ENCODE results near the gene TBCA. TPM values are rescaled to one million over a fixed set of nuclear protein-coding genes. Genes with fewer than 3 reads are reported as not detected.

Gene TBCA
- total RNA-seq, 1 donor from 2014 or later = 137 TPM

GRCh38 chr5:77643654-77644370, 132.3 kb downstream of the TBCA start:
- no peak for DNase-seq (ENCODE audit: low spot score)

- DNase-seq (ENCODE audit: low spot score) = no peak
Observed at GRCh38 chr5:77642738-77643653, 133.1 kb downstream of the TBCA start.

- no peak for DNase-seq (ENCODE audit: low spot score)
Observed at GRCh38 chr5:77641963-77642737, 134.0 kb downstream of the TBCA start.

- DNase-seq (ENCODE audit: low spot score) = no peak
Observed at GRCh38 chr5:77641397-77641943, 134.7 kb downstream of the TBCA start.

Other genes with a start within 250 kb of the TBCA start
- gene OTP, start 137.6 kb downstream of the TBCA start, total RNA-seq = not detected

All from mesenteric fat pad (tissue), 1 donor.